ENCODE measurements around the gene KRTAP5-4. TPM values are rescaled to one million over a fixed set of nuclear protein-coding genes. Genes with fewer than 3 reads are reported as not detected.
"Not testable (repeated sequence)": the region's sequence is repeated elsewhere in the genome, so short reads cannot be mapped to it uniquely, and the experiment has no call there.

KRTAP5-4 gene
- total RNA-seq, 1 experiment from 2014 or later, result not detected

DNA sequence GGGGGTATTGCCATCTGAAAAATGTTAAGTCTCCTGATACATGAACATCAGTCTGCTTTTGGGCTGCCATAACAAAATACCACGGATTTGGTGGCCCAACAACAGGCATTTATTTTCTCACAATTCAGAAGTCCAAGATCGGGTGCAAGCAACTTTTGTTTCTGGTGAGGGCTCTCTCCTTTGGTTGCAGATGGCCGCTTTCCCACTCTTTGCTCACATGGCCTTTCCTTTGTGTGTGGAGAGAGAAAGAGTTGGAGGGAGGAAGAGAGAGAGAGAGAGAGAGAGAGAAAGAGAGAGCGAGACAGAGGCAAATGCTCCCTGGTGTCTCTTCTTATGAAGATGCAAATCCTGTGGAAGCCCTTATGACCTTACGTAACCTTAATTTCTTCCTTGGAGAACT lies 21.3 kb downstream of the KRTAP5-4 start:
- Histone ChIP-seq H3K27me3 (replicated peaks; ENCODE audit: insufficient read depth, low read depth, low read length, poor library complexity) (peaks cover 11% of the 10 kb centered on the region), H3K4me3 (ENCODE audit: low read depth, low read length, poor library complexity, severe bottlenecking) (no peak overlapping the region), H3K36me3 (ENCODE audit: insufficient read depth, low read length, poor library complexity, severe bottlenecking) (no peaks in the 10 kb centered on the region), H3K27ac (ENCODE audit: low read depth, low read length, poor library complexity, severe bottlenecking) (no peak overlapping the region), H3K4me1 (ENCODE audit: insufficient read depth, low read length, poor library complexity, severe bottlenecking) (no peaks in the 10 kb centered on the region), H3K9me3 (ENCODE audit: low read depth, low read length, poor library complexity, severe bottlenecking) (no peaks in the 10 kb centered on the region)
- intact Hi-C loops (cut with micrococcal nuclease; ENCODE audit: unreplicated experiment), result no loop called here
- DNase-seq (ENCODE audit: low spot score), result no peak
- no TSS peak for BruUV-seq (replicated peaks)
- TF ChIP-seq, protein P1, sequence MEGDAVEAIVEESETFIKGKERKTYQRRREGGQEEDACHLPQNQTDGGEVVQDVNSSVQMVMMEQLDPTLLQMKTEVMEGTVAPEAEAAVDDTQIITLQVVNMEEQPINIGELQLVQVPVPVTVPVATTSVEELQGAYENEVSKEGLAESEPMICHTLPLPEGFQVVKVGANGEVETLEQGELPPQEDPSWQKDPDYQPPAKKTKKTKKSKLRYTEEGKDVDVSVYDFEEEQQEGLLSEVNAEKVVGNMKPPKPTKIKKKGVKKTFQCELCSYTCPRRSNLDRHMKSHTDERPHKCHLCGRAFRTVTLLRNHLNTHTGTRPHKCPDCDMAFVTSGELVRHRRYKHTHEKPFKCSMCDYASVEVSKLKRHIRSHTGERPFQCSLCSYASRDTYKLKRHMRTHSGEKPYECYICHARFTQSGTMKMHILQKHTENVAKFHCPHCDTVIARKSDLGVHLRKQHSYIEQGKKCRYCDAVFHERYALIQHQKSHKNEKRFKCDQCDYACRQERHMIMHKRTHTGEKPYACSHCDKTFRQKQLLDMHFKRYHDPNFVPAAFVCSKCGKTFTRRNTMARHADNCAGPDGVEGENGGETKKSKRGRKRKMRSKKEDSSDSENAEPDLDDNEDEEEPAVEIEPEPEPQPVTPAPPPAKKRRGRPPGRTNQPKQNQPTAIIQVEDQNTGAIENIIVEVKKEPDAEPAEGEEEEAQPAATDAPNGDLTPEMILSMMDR (conservative IDR thresholded peaks at IDR 0.05; ENCODE audit: low read depth, low read length), result no peak
- TF ChIP-seq EZH2 (IDR thresholded peaks at IDR 0.05; ENCODE audit: borderline replicate concordance, low read depth, low read length, poor library complexity, severe bottlenecking), result no peak
- CTCF ChIA-PET, result no interaction called here
- POLR2A ChIA-PET (ENCODE audit: low non-redundant PET), result no interaction called here

DNA sequence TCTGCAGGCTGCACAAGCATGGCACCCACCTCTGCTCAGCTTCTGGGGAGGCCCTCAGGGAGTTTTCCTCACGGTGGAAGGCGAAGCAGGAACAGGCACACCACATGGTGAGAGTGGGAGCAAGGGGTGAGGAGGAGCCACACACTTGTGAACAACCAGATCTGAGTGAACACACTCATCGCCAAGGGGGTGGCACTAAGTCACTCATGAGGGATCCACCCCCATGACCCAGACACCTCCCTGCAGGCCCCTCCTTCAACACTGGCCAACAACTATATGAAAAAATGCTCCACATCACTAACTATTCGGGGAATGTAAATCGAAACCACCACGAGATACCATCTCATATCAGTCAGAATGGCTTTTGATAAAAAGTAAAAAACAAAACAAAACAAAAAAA lies 23.1 kb downstream of the KRTAP5-4 start:
- POLR2A ChIA-PET (ENCODE audit: low non-redundant PET), result no interaction called here
- no peak for TF ChIP-seq EZH2 (IDR thresholded peaks at IDR 0.05; ENCODE audit: borderline replicate concordance, low read depth, low read length, poor library complexity, severe bottlenecking)
- CTCF ChIA-PET, result no interaction called here
- Histone ChIP-seq H3K27ac (ENCODE audit: low read depth, low read length, poor library complexity, severe bottlenecking) (no peak overlapping the region), H3K4me1 (ENCODE audit: insufficient read depth, low read length, poor library complexity, severe bottlenecking) (no peaks in the 10 kb centered on the region), H3K9me3 (ENCODE audit: low read depth, low read length, poor library complexity, severe bottlenecking) (no peaks in the 10 kb centered on the region), H3K27me3 (replicated peaks; ENCODE audit: insufficient read depth, low read depth, low read length, poor library complexity) (peaks cover 11% of the 10 kb centered on the region), H3K4me3 (ENCODE audit: low read depth, low read length, poor library complexity, severe bottlenecking) (no peak overlapping the region), H3K36me3 (ENCODE audit: insufficient read depth, low read length, poor library complexity, severe bottlenecking) (no peaks in the 10 kb centered on the region)
- BruUV-seq (replicated peaks), result no TSS peak
- intact Hi-C loops (cut with micrococcal nuclease; ENCODE audit: unreplicated experiment), result no loop called here
- no peak for DNase-seq (ENCODE audit: low spot score)

DNA sequence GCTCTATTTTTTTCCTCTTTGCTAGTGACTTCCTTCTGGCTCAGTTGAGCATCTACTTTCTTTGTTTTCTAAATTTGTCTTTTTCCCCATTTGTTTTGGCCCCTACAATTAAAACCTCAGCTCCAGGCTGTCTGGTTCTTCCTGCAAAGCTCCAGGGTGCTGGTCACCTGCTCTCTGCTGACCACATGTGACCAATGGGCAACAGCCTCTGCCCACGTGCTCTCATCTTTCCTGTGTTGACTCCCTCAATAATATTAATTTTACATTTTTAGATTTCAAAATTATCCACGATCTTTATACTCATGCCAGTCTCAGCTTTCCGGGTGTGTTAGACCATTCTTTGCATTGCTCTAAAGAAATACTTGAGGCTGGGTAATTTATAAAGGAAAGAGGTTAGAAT lies 23.5 kb downstream of the KRTAP5-4 start:
- H3K9me3 ChIP-seq (ENCODE audit: low read depth, low read length, poor library complexity, severe bottlenecking); CTCF ChIA-PET; DNase-seq (ENCODE audit: low spot score); POLR2A ChIA-PET (ENCODE audit: low non-redundant PET); H3K36me3 ChIP-seq (ENCODE audit: insufficient read depth, low read length, poor library complexity, severe bottlenecking); H3K4me3 ChIP-seq (ENCODE audit: low read depth, low read length, poor library complexity, severe bottlenecking); H3K27ac ChIP-seq (ENCODE audit: low read depth, low read length, poor library complexity, severe bottlenecking); H3K4me1 ChIP-seq (ENCODE audit: insufficient read depth, low read length, poor library complexity, severe bottlenecking); intact Hi-C loops (cut with micrococcal nuclease; ENCODE audit: unreplicated experiment); BruUV-seq (replicated peaks): not testable (repeated sequence)
- H3K27me3 ChIP-seq (replicated peaks; ENCODE audit: insufficient read depth, low read depth, low read length, poor library complexity), result peaks cover 11% of the 10 kb centered on the region

DNA sequence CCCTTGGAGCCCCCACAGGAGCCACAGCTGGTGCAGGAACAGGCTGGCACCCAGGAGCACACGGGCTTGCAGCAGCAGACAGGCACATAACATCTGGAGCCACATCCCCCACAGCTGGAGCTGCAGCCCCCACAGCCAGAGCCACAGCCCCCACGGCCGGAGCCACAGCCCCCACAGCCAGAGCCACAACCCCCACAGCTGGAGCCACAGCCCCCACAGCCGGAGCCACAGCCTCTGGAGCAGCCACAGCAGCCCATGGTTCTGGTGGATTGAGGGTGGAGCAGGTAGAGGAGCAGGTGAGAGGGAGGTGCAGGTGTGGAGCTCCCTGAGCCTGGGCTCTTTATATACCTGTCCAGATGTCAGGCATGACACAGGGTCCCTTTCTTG lies 24.0 kb downstream of the KRTAP5-4 start, which contains the start of gene KRTAP5-2:
Gene KRTAP5-2, minus strand, starts transcription at position 301 of the 387 bp plus-strand sequence. Its CDS starts 44 bp downstream, at position 257.
- H3K36me3 ChIP-seq (ENCODE audit: insufficient read depth, low read length, poor library complexity, severe bottlenecking), result no peaks in the 10 kb centered on the region
- H3K9me3 ChIP-seq (ENCODE audit: low read depth, low read length, poor library complexity, severe bottlenecking), result no peaks in the 10 kb centered on the region
- H3K27me3 ChIP-seq (replicated peaks; ENCODE audit: insufficient read depth, low read depth, low read length, poor library complexity), result peaks cover 11% of the 10 kb centered on the region
- BruUV-seq (replicated peaks), result no TSS peak
- no peak within 1 kb of the TSS for H3K4me3 ChIP-seq (ENCODE audit: low read depth, low read length, poor library complexity, severe bottlenecking)
- intact Hi-C loops (cut with micrococcal nuclease; ENCODE audit: unreplicated experiment), result no loop called here
- no peak for DNase-seq (ENCODE audit: low spot score)
- H3K27ac ChIP-seq (ENCODE audit: low read depth, low read length, poor library complexity, severe bottlenecking), result no peak within 1 kb of the TSS
- ChIA-PET CTCF (no interaction called here), POLR2A (ENCODE audit: low non-redundant PET) (no interaction called here)
- TF ChIP-seq, protein P1 (conservative IDR thresholded peaks at IDR 0.05; ENCODE audit: low read depth, low read length), result no peak
- TF ChIP-seq EZH2 (IDR thresholded peaks at IDR 0.05; ENCODE audit: borderline replicate concordance, low read depth, low read length, poor library complexity, severe bottlenecking), result no peak
- no peaks in the 10 kb centered on the region for H3K4me1 ChIP-seq (ENCODE audit: insufficient read depth, low read length, poor library complexity, severe bottlenecking)

Data from A673 (cell line).